CD4-positive, alpha-beta T cell treated with Interferon alpha-2 for 1 hour (primary cell): ENCODE results near the gene ULK1.

Source experiments
- DNase-seq, 2 donors: peaks; one replicate each; pipeline ENCODE4 v3.0.0-alpha.2; 2020 to 2022

The ULK1 gene

DNA sequence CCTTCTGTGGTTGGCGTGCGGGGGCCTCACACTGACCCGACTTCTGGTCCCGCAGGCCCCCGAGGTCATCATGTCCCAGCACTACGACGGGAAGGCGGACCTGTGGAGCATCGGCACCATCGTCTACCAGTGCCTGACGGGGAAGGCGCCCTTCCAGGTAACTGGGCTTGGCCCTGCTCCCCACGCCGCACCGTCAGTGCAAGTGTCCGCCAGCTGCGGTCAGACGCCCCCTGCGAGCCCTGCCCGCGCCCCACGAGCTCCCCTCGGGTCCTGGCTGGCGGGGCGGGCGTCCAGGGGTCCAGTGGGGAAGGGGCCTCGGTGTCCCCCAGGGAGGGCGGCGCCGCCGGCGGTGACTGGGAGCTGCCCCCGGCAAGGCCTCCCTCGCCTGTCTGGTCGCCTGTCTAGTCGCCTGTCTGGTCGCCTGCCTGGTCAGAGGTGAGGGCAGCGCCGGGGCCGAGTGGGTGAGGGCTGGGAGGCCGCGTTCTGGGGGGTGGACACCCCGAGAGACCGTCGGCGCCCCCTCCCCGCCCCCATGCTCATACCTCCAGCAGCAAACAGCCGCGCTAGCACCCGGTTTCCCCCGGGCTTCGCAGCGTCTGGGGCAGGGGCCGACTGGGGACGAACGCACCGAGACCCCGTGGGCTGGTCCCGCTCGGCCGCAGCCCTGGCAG lies 14.8 kb downstream of the ULK1 start:
- no peak for DNase-seq

DNA sequence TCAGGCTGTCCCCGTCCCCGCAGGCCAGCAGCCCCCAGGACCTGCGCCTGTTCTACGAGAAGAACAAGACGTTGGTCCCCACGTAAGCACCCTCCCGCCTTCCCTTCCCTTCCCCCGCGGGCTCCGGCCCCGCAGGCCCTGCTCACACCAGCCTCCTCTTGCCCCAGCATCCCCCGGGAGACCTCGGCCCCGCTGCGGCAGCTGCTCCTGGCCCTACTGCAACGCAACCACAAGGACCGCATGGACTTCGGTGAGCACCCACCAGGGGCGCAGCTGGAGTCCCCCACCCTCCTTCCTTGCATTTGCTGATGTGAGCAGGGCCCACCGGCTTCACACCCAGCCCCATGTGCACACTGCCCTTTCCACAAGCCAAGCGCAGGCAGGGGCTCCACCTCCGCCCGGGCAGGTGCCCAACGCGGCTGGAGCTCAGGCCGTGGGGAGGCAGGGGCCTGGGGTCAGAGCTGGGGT lies 15.4 kb downstream of the ULK1 start:
- no peak for DNase-seq

DNA sequence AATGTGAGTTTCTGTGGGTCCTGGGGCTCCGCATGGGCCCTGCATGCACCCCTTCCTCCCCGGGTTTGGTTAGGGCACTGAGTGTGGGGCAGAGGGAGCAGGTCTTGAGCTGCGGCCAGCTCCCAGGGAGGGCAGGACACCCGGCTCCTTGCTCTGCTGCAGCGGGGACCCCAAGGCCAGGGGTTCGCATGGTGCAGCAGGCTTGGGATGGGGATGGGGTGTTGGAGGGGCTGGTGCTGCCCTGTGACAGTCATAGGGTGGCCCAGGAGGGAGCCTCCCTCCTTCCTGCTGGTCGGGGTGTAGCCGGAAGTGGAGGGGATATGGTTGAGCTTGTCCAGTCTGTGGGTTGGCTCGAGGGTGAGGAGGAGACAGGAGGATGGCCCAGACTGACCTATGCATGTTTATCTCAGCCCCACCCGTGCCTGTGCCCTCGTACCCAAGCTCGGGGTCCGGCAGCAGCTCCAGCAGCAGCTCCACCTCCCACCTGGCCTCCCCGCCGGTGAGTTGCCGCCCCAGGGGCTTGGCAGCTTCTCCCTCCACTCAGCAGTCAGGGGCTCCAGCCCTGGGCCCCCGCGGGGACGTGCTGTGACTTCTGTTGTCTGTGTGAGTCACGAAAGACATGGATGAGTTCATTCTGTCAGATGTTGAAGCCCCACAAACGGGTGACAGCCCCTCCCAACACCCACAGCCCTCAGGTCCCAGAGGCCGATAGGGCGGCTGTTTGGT lies 16.0 kb downstream of the ULK1 start:
- DNase-seq, result no peak

DNA sequence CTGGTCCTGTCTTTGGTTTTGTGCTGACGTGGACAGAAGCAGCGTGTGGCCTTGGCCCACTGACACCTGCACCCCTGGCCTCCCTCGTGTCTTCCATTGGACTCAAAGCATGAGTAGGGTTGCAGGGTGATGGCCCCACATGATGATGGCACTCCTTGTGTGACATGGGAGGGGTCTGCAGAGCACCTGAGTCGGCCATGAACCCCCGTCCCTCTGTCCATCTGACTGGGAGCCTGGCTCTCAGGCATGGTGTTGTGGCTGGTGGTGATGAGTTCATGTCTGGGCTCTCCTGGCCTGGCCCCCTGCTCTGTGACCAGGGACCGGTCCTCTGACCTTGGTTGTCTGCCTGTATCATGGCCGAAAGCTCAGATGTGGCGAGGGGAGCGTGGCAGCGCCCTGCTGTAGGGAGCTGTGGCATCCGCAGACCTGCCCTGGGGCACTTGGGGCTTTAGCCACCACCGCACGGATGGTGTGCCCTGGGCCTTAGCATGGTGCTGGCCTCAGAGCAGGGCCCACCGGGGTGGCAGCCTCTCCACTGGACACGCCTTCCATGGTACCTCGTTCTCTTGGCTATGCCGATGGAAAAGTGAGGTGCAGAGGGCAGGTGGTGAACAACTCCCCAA lies 16.7 kb downstream of the ULK1 start:
- DNase-seq, result no peak

DNA sequence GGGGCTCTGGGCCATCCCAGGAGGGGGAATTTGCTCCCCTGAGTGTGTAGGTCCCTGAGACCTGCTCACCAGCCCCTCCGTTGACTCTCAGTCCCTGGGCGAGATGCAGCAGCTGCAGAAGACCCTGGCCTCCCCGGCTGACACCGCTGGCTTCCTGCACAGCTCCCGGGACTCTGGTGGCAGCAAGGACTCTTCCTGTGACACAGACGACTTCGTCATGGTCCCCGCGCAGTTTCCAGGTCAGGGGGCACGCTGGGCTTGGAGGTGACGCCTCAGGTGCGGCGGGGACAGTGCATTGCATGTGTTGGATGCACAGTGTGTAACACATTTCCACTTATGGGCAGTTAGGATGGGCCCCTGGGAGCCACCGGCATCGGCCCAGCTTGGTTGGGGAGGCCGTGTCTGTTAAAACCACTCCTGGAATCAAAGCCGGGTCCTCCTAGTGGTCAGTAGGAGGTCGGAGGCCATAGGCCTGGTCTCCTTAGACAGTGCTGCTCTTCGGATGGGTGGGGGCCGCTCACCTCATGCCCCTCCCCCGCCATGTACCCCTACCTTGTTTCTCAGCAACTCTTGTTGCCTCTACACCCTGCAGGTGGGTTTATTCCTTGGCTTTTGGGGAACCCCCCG lies 17.5 kb downstream of the ULK1 start:
- no peak for DNase-seq

DNA sequence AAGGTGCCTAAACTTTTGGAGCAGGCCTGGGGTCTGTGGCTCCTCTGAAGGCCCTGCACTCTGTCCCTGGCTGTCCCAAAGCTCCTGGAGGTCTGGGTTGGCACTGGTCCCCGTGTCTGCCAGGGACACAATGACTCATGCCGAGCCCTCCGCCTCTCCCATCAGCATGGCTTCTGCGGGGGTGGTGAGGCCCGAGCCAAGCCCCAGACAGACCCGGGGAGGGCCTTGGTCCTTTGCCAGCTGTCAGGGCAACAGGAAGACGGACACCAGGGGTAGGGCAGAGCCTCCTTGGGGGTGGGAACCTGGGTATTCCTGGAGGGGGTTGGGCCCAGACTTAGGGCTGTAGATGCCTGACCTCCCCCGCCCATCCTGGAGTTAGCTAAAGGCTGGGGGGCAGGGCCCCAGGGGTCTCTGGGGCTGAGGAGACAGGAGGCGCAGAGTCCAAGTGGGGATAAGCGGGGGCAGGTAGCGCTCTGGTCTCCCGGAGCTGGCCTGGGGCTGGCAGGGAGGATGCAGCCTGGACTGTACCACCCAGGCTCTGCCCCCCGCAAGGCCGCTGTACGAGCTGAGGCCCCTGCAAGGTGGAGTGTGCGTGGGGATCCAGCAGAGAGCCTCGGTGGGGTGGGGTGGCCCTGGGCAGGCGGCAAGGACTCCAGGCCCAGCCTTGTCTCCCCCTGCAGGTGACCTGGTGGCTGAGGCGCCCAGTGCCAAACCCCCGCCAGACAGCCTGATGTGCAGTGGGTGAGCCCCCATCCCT lies 18.3 kb downstream of the ULK1 start:
- no peak for DNase-seq

DNA sequence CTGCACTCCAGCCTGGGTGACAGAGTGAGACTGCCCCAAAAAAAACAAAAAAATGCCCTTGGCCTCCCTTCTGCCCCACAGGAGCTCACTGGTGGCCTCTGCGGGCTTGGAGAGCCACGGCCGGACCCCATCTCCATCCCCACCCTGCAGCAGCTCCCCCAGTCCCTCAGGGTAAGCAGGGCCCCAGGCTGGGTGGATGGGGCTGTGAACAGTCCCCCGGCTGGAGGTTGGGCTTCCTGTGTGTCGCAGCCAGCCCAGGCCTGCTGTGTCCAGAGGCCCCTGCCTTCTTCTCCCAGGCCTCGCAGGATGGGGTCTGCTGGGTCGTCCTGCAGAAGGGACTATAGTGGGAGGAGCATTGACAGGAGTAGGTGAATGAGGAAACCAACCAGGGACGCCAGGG lies 19.2 kb downstream of the ULK1 start:
- DNase-seq, result no peak

DNA sequence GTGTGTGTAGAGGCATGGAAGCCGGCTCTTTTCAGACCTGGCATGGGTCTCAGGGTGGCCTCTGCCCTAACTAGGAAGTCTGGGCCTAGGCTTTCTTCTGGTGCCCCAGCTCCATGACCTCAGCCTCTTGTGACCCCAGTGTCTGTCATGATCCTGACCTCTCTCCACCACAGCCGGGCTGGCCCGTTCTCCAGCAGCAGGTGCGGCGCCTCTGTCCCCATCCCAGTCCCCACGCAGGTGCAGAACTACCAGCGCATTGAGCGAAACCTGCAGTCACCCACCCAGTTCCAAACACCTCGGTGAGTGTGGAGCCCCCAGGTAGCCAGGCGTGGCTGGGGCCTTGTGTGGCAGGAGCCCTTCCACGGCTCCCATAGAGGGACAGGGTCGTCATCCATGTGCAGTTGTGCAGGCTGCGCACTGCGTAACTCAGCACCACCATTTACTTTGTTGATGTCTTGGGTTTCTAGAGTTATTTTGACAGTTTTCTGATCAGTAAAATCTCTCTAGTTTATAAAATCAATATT lies 19.8 kb downstream of the ULK1 start:
- no peak for DNase-seq

DNA sequence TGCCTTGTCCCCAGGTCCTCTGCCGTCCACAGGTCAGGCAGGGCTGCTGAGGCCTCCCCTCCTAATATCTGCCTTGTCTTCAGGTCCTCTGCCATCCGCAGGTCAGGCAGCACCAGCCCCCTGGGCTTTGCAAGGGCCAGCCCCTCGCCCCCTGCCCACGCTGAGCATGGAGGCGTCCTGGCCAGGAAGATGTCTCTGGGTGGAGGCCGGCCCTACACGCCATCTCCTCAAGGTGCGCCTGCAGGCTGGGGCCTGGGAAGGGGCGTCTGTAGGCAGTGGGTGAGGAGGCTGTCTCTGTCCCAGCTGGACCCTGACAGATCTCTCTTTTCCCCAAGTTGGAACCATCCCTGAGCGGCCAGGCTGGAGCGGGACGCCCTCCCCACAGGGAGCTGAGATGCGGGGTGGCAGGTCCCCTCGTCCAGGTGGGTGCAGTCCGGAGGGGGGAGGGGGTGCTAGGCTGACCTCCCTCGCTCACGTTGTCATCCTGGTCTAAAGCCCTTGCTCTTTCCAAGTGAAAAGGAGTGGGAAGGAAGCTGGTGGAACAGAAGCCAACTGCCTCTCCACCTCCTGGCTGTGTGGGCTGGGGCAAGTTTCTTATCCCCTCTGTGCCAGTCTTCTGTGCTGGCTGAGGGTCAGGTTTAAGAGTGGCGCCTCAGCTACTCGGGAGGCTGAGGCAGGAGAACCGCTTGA lies 20.7 kb downstream of the ULK1 start:
- no peak for DNase-seq

DNA sequence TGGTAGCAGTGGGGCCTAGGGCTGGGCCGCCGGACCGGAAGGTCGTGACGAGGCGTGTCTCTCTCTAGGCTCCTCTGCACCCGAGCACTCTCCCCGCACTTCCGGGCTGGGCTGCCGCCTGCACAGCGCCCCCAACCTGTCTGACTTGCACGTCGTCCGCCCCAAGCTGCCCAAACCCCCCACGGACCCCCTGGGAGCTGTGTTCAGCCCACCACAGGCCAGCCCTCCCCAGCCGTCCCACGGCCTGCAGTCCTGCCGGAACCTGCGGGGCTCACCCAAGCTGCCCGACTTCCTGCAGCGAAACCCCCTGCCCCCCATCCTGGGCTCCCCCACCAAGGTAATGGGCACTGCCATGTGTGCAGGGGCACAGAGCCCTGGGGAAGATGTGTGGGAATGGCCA lies 21.4 kb downstream of the ULK1 start:
- DNase-seq, result no peak

DNA sequence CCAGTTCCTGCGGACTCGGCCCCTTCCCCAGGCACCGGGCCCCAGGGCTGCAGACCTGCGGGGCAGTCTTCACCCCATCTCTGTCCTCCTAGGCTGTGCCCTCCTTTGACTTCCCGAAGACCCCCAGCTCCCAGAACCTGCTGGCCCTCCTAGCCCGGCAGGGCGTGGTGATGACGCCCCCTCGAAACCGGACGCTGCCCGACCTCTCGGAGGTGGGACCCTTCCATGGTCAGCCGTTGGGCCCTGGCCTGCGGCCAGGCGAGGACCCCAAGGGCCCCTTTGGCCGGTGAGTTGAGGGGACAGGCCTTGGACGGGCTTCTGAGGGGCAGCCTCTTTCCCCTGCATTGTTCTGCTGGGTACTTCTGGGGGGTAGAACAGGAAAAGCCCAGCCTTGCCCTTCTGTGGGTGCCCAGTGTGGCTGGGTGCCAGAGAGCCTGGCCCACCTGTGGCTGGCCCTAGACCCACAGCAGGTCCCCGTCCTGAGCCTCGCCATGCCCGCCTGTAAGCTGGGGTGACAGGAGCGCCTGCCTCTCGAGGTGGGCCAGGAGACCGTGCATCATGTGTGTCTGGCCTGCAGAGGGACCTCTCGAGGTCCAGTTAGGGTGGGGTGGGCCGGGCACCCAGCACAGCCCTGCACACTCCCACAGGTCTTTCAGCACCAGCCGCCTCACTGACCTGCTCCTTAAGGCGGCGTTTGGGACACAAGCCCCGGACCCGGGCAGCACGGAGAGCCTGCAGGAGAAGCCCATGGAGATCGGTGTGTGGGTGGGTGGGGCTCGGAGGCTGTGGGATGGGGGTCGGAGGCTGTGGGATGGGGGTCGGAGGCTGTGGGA lies 22.1 kb downstream of the ULK1 start:
- DNase-seq, result no peak

DNA sequence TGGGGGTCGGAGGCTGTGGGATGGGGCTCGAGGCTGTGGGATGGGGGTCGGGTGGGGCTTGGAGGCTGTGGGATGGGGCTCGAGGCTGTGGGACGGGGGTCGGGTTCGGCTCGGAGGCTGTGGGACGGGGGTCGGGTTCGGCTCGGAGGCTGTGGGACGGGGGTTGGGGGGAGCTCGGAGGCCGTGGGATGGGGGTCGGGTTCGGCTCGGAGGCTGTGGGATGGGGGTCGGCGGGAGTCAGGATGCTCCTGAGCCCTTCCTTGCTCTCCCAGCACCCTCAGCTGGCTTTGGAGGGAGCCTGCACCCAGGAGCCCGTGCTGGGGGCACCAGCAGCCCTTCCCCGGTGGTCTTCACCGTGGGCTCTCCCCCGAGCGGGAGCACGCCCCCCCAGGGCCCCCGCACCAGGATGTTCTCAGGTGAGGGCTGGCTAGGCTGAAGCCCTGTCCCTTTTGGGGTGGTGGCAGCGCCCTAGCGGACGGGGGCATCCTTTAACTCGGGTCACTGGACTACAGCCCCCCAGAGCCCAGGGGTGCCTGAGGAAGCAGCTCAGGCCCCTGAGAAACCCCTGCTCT lies 22.8 kb downstream of the ULK1 start:
- no peak for DNase-seq

DNA sequence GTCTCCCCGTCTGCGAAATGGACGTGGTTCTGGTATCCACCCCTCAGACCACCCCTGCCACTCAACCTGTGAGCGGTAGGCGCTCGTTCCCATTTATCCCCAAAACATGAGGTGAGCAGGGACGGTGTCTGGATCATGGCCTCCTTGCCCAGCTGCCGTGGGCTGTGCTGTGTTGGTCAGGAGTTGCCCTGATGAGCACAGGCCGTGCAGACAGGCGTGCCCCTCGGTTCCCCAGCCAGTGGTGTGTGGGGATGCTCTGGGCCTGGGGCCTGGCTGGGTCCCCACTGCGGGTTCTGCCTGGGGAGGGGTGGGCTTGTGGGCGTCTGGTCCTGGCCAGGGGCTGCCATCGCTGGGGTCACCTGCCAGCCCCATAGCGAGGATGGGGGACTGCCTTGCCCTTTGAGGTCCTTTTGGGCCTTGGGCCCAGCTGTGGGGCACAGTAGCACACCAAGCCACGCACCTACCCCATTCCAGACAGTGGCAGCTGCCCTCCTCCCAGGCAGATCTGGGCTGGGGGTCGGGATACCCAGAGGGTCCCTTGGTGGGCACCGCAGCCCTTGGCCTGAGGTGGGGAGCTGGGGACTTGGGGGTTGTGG lies 23.4 kb downstream of the ULK1 start:
- DNase-seq, result no peak

DNA sequence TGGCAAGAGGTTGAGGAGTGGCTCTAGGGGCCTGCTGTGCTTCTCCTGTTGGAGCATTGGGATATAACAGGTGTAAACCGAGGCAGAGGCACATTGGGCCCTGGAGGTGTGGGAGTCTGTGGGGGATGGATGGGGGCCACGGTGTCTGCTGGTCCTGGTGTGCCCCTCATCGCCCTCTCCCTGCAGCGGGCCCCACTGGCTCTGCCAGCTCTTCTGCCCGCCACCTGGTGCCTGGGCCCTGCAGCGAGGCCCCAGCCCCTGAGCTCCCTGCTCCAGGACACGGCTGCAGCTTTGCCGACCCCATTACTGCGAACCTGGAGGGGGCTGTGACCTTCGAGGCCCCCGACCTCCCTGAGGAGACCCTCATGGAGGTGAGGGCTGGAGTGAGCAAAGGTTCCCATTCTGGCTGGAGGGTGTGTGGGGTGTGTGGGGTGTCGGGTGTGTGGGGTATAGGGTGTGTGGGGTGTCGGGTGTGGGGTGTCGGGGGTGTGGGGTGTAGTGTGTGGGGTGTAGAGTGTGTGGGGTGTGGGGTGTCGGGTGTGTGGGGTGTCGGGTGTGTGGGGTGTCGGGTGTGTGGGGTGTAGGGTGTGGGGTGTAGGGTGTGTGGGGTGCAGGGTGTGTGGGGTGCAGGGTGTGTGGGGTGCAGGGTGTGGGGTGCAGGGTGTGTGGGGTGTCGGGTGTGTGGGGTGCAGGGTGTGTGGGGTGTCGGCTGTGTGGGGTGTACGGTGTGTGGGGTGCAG lies 24.1 kb downstream of the ULK1 start:
- no peak for DNase-seq

DNA sequence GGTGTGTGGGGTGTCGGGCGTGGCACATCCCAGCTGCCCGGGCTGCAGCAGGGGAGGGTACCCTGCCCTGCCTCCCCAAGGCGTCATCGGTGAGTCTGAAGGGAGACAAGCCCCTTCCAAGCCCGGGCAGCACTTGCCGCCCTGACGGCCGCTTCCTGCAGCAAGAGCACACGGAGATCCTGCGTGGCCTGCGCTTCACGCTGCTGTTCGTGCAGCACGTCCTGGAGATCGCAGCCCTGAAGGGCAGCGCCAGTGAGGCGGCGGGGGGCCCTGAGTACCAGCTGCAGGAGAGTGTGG lies 24.6 kb downstream of the ULK1 start:
- DNase-seq, result no peak

DNA sequence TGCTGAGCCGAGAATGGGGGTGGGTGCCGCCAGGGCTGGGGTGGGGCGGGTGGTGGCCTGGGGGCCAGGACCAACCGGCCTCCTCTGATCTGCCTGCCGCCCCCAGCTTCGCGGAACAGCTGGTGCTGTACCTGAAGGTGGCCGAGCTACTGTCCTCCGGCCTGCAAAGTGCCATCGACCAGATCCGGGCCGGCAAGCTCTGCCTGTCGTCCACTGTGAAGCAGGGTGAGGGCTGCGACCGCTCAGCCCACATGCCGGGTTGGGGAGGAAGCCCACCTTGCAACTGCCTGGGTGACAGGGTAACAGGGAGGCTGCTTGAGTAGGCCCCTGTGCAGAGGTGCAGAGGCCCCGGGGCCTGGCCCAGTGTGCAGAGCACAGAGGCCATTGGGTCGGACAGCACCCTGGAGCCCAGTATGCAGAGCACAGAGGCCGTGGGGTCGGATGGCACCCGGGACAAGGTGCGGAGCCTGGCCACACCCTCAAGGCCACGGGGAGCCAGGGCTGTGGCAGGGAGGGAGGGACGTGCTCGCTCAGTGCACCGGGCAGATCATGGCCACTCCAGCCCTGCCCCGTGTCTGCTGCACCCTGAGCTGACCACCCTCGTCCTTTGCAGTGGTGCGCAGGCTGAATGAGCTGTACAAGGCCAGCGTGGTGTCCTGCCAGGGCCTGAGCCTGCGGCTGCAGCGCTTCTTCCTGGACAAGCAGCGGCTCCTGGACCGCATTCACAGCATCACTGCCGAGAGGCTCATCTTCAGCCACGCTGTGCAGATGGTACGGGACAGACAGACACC lies 25.1 kb downstream of the ULK1 start:
- DNase-seq, result no peak

DNA sequence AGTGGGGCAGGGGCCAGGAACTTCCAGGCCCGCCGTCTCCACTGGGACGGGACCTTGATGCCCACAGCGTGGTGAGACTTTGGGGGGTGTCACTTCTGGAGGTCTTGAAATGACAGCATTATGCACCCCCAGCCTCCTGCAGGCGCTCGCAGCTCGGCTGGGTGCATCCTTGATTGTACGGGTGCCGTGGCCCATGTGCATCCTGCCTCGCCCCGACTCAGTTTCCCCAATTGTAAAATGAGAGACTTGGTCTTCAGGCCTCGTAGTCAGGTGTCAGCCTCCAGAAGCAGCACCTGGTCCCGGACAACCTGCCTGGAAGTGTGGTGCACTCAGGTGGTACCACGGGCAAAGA lies 25.7 kb downstream of the ULK1 start:
- DNase-seq, result no peak

DNA sequence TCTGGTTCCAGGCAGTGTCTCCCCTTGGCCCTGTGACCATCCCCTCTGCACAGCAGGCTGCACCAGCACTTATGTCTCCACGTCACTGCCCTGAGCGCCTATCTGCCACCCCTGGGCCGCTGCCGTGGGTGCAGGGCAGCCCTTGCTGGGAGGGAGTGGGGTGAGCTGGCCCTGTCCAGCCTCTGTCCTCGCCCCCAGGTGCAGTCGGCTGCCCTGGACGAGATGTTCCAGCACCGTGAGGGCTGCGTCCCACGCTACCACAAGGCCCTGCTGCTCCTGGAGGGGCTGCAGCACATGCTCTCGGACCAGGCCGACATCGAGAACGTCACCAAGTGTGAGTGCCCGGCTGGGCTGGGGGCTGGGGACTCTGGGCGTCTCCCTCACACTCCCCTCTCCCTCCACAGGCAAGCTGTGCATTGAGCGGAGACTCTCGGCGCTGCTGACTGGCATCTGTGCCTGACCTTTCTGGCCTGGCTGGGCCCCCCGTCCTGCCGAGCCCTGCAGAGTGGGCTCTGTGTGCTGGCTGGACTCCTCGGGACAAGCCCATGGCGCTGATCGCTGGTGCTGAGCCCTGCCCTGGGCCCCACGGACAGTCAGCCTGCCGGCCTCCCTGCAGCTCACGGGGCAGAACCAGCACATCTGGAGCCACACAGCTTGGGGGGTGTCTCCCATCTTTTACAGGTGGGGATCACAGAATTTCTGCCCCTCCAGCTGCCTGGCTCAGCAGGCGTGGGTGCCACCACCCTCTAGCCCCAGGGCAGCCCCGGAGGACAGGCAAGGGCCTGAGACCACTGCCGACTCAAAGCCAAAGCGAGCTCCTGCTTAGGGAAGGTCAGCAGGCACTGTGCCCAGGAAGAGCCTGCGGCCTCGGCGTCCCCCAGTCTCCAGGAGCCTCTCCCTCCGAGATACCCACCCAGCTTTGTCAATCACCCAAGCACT lies 26.7 kb downstream of the ULK1 start:
- no peak for DNase-seq
